ENCODE data around the gene SPRED3.

DNA sequence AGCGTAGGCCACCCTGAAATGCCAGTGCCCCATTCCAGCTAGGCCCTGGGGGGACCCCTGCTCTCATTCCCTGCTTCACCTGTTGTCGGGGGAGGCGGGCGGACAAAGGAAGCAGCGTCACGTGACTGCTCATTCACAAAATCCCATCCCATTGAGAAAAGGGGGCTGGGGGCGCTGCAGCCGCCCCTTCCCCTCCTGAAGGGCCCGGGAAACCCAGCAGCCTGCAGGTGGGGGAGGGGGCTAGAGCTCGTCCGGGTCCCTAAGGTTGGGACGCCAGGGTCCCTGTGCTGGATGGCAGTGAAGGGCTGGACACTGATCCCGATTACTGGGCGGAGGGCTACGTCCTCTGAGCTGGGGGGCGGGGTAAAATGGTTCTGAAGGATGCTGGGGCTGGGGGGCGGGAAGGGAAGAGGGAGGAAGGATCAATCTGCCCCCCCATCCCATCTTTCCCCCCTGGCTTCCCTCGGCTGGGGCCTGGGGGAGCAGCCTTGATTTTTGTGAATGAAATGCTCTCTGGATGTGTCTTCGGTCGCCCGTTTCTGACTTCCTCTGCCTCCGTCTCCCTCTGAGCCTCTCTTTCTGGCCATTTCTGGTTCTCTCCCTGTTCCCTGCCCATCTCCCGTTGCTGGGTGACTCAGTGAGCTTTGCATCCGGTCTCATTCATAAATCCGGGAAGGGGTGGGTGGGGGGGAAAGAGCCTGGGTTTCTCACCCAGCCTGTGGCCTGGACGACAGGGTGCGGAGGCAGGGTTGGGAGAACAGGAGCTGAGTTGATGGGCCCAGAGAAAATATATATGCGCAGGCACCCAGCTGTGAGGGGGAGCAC is 816 bp downstream of the SPRED3 start:
- TF ChIP-seq, protein P1, sequence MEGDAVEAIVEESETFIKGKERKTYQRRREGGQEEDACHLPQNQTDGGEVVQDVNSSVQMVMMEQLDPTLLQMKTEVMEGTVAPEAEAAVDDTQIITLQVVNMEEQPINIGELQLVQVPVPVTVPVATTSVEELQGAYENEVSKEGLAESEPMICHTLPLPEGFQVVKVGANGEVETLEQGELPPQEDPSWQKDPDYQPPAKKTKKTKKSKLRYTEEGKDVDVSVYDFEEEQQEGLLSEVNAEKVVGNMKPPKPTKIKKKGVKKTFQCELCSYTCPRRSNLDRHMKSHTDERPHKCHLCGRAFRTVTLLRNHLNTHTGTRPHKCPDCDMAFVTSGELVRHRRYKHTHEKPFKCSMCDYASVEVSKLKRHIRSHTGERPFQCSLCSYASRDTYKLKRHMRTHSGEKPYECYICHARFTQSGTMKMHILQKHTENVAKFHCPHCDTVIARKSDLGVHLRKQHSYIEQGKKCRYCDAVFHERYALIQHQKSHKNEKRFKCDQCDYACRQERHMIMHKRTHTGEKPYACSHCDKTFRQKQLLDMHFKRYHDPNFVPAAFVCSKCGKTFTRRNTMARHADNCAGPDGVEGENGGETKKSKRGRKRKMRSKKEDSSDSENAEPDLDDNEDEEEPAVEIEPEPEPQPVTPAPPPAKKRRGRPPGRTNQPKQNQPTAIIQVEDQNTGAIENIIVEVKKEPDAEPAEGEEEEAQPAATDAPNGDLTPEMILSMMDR (IDR thresholded peaks at IDR 0.05; ENCODE audit: low read depth, low read length, missing input control) = no peak
- TF ChIP-seq, protein P2, sequence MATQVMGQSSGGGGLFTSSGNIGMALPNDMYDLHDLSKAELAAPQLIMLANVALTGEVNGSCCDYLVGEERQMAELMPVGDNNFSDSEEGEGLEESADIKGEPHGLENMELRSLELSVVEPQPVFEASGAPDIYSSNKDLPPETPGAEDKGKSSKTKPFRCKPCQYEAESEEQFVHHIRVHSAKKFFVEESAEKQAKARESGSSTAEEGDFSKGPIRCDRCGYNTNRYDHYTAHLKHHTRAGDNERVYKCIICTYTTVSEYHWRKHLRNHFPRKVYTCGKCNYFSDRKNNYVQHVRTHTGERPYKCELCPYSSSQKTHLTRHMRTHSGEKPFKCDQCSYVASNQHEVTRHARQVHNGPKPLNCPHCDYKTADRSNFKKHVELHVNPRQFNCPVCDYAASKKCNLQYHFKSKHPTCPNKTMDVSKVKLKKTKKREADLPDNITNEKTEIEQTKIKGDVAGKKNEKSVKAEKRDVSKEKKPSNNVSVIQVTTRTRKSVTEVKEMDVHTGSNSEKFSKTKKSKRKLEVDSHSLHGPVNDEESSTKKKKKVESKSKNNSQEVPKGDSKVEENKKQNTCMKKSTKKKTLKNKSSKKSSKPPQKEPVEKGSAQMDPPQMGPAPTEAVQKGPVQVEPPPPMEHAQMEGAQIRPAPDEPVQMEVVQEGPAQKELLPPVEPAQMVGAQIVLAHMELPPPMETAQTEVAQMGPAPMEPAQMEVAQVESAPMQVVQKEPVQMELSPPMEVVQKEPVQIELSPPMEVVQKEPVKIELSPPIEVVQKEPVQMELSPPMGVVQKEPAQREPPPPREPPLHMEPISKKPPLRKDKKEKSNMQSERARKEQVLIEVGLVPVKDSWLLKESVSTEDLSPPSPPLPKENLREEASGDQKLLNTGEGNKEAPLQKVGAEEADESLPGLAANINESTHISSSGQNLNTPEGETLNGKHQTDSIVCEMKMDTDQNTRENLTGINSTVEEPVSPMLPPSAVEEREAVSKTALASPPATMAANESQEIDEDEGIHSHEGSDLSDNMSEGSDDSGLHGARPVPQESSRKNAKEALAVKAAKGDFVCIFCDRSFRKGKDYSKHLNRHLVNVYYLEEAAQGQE (IDR thresholded peaks at IDR 0.05) = no peak
- TF ChIP-seq RAD21 (IDR thresholded peaks at IDR 0.05) (no peak), RXRA (IDR thresholded peaks at IDR 0.05) (no peak), JUND (IDR thresholded peaks at IDR 0.05) (no peak), YY1 (IDR thresholded peaks at IDR 0.05) (no peak)
- TF ChIP-seq, protein P3, sequence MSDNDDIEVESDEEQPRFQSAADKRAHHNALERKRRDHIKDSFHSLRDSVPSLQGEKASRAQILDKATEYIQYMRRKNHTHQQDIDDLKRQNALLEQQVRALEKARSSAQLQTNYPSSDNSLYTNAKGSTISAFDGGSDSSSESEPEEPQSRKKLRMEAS (IDR thresholded peaks at IDR 0.05) = no peak

Measured in liver (tissue), 3 donors.